GM19025 (cell line): Measurements from ENCODE around the gene ATG7.

Experiments used
- ATAC-seq: cut with Tn5 transposase; IDR thresholded peaks from one replicate; pipeline ENCODE4 v1.9.1; 2021; ENCODE audit warnings: mild to moderate bottlenecking, low read depth, moderate library complexity; ENCODE audit not compliant: unreplicated experiment

Gene ATG7

DNA sequence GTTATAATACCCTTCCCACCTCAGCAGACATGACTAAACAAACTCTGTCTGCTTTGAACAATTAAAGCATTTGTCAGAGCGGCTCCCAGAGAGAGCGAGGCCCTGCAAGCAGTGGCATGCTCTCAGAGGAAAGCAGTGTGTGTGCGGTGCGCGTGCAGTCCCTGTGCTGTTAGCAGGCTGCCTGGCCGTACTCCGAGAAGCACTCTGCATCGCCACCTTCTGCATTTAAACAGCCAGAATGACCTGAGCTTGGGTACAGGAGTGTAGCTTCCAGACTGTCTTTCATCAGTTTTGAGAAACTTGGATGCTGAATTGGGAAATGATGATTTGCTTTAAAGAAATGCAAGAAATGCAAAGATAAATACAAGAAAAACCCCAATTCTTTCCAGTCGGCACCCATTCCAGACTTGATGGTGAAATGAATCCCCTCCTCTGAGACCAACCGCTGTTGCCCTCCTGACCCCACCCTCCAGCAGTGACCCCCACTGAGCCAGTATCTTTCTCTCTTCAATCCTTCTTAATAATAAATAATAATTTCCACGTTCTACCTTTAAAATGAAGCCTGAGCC, 258.0 kb downstream of the ATG7 start:
- ATAC-seq = no peak

DNA sequence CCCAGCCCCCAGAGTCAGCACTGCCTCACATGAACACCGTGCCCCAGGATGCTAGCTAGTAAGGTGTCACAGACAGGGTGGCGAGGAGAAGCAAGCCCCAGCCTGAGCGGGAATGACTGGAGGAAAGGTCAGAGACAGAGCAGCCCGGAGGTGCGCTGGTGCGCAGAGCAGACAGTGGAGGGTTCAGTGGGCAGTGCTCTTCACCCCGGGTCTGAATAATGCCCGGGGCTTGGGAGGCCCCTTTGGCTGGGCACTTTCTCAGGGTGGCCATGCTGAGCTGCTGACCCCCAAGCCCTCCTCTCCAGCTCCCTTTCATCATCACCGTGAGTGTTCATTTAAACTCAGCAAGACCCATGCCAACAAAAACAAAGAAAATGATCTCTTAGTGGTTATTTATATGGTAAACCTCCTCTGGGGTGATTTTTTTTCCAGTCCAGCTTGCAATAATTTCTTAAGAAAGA, 260.8 kb downstream of the ATG7 start:
- no peak for ATAC-seq

DNA sequence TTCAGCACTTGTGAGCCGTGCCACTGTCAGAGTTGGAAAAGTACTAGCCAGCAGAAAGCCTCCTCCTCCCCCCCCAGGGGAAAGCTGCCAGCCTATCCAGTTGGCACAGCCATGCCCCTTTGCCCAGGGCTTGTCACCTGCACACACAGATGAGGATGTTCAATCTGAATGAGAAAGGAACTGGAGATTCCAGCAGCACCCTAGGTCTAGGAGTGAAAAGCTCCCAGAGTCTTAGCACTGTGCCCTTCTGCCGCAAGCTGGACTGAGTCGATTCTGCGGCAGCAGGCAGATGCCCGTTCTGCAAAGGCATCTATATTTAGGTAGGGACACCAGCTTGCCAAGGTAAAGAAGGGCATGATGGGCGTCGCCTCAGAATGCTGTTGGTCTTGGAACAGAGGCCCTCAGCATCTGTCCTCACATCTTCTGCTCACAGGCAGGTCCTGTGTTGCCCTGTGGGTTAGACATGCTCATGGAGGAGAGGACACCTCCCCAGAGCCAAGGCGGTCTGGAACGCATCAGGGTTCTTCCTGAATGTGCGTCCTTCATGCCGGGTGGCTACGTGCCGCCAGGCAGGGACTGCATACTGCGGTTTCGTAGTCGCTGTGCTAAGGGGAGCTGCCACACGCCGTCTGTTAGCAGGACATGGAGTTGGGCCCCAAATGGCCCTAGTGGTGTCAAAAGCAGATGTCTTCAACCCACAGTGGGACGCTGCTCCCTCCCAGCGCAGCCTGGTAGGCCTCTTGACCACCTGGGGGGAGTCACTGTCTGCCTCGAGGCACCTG, 262.0 kb downstream of the ATG7 start:
- no peak for ATAC-seq

DNA sequence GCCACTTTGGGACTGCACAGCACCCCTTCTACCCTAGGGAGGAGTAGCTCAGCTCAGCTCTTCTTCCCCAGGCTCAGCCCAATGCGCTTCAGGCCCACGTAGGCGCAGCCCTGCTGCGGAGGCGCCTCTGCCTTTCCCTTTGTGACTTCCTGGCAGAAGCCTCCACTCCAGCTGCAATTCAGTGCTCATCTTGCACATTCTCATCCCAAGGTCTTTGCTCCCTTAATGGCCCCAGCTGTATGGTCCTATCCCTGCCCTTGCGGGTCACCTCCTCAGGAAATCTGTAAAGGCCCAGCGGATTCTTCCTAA, 262.6 kb downstream of the ATG7 start:
- no peak for ATAC-seq

DNA sequence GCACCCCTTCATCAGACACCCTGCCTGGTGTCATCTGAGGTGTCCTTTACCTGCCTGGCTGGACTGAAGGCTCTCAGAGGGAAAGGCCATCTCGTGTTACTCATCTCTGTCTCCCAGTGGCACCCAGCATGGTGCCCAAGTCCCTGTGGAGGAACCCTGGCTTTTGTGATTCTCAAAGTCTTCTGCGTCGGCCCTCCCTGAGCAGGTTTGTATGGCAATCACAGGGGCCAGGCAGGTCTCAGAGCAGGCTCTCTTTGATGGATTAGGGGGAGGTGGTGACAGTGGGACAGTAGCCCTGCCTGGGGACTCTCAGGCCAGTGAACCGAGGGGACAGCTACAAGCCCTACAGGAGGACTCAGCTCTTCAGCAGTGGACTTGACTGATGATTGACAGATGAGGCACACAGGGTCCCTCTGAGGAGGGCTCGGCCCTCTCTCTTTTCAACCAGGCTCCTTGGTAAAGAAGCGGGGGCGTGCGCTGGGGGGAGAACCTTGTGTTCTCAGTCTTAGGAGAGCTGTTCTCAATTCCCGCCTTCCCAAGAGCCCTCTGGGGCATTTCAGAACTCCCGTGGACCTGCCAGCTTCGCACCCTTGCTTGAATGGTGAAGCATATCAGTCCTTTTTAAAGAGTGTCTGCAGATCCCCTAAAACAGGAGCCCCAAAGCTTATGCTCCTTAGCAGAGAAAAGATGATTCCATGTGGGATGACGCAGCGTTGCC, 263.2 kb downstream of the ATG7 start:
- ATAC-seq = no peak

DNA sequence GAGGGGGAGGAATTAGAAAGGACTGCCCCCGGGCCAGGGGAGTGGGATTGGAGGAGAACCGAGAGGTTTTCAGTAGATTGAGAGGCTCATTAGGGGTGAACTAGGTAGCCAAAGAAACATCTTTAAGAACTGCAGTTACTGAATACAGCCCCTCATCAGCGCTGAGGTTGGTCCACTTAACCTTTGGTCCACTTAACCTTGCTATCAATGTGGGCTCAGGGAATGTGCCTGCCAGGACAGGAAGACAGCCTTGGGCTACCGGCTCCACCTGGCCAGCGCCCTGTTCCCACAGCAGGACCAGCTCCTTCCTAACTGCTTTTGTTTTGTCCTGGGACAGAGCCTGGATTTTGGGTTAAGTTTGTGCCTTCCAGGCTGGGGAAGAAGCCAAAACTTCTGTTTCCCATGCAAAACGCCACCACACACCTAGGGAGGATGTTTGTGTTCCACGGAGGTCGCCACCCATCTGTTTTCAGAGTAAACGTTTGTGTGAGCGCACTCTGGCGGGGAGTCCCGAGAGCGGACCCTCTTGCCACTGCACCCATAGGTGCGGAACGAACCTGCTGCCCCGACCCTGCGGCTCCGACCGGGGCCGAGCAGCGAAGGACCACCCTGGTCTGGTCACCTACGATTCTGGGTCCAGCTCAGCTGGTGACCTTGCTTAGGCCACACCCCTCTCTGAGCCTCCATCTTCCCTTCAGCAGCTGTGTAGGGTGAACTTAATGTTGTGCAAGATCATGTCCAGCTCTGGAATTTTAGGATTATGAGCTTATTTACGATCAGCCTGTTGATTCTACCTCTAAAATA, 264.1 kb downstream of the ATG7 start:
- no peak for ATAC-seq

DNA sequence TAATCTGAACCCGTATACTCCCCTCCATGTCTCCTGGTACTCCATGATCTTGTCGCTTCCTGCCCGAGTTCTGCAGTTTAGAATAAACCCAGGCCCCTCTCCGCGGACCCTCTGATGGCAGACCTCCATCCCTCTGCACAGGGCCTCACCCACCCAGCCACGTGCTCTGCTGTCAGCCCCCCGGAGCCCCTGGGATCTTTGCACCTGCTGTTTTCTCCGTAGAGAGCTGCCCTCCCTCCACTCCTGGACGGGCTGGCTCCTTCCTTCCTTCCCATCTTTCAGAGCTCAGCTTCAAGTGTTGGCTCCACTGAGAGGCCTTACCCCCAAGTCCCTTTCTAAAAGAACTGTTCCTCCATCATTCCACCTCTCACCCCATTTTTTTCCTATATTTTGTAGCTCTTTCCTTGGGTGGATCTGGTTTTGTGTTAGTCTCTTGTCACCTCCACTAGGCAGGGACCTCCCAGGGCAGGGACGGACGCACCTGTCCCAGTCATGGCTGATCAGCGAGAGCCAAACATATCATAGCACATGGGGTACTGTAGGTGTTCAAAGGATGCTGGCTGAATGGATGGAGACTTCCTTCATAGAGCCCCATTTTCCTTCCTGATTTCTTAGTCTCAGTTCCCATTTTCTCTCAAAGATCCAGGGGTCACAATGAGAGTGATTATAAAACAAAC, 264.9 kb downstream of the ATG7 start:
- no peak for ATAC-seq

DNA sequence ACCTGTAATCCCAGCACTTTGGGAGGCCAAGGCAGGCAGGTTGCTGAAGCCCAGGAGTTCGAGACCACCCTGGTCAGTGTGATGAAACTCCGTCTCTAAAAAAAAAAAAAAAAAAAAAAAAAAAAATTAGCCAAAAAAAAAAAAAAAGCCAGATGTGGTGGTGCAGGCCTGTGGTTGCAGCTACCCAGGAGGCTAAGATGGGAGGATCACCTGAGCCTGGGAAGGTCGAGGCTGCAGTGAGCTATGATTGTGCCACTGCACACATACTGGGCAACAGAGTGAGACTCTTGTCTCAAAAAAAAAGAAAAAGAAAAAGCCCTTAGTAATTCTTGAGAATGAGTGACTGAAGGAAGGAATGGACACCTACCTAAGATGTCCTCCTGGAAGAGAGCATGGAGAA, 266.4 kb downstream of the ATG7 start:
- ATAC-seq = no peak

DNA sequence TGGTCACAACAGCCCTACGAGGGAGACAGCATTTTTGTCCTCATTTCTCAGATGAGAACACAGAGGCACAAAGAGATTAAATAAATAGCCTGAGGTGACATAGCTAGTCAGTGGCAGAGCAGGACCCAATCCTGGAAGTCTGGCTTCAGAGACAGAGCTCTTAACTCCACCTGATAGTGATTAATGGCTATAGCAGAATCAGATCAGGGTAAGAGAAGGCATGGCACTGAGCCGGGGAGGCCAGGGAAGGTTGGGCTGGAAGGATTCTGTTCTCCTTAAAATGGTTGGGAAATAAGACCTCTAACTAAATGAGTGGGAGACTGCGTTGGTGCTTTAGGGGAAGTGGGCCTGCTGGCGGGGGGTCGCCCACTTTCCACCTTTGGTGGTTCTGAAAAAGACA, 267.0 kb downstream of the ATG7 start:
- no peak for ATAC-seq

DNA sequence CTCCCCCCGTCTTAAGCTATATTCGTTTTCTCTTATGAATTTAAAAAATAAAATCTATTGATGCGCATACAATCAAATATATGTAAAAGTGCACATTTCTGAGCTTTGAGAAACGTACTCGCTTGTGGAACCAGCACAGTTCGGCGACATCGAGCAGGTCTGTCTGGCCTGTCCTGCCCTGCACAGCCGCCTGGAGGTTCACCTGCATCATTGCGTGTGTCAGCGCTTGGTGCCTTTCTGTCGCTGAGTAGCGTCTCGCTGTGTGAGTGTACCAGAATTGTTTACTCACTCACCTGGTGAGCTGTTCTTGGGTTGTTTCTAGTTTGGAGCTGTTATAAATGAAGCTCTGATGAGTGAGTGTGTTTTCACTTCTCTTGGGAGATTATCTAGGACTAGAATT, 267.5 kb downstream of the ATG7 start:
- ATAC-seq = no peak

DNA sequence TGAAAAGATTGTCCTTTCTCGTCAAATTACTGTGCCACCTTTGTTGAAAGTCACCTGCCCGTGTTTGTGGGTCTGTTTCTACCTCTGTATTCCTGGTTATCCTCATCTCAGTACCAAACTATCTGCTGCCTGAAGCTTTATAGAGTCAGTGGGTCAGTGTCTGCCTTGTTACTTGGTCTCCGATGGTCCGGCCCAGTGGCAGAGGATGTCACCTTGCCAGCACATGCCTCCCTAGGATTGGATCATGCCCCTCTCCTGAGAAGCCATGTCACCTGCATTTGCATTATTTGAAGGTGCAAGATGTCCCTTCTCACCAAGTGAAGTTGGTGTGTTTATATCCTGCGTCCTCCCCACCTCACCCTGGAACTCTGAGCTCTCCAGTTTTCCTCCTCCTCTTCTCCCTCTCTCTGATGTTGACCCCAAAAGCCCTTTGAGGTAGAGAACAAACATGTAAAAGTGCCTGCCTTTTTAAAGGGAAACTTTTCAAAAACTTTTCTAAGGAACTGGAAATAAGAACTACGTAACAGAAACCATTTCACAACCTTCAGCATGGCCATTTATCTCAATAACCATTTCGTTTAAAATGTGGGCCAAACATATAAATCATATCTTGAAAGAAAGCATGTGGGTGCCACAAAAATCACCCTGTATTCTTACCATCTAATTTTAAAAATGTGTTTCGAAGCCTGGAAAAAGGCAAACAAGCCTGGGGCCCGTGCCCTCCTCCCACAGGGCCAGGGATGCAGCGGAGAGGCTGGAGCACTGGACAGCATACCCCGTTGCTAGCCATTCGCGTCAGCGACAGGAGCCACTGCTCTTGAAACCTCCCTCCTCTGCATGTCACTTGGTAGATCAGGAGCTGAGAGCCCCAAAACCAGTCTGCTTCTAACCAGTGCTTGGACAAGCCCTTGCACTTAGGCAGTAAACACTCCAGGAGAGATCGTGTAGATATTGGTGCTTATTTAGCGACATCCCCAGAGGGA, 269.4 kb downstream of the ATG7 start:
- ATAC-seq = no peak

DNA sequence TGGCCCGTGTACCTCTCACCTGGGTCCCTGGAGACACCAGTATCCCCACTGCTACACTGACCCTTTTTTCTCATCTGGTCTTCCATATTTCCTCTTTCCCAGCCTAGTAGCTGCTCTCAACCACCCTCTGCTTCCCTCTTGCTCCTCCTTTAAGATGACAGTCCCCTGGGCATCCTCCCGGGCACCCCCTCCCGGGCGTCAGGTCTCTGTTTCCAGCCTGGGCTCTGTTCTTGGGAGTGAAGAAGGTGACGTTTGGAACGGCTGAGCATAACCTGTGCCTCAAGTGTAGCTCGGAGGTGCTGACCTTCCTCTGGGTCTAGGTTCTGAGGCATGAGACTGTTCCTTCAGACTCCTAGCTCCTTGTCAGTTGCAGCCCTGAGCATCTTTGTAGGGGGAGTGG, 270.4 kb downstream of the ATG7 start:
- ATAC-seq = no peak

DNA sequence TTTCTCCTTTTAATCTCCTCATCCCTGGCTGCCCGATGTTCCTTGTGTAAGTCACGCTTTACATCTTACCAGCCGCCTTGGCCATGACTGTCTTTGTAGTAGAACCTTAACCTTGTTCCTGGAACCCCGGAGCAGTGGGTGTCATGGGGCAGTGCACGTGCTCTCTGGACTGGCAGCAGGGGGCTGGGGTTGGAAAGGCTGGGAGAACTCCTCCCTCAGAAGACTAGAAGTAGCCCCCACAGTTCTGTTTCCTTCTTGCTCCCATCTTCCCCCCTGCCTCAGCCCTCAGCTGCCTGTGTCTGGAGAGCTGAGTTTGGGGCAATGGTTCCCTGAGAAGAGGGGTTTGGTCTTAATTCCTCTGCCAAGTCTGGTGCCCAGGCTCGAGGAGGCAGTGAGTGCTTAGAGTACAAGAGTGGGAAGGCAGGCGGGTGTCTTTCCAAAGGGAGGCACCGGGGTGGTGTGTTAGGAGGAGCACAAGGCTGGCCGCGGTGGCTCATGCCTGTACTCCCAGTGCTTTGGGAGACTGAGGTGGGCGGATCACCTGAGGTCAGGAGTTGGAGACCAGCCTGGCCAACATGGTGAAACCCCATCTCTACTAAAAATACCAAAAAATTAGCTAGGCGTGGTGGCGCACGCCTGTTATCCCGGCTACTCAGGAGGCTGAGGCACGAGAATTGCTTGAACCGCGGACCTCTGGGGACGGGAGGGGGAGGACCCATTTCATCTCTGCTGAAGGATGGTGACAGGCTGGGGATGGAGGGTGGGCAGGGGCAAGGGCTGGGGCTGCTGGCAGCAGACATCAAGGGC, 271.1 kb downstream of the ATG7 start:
- no peak for ATAC-seq

DNA sequence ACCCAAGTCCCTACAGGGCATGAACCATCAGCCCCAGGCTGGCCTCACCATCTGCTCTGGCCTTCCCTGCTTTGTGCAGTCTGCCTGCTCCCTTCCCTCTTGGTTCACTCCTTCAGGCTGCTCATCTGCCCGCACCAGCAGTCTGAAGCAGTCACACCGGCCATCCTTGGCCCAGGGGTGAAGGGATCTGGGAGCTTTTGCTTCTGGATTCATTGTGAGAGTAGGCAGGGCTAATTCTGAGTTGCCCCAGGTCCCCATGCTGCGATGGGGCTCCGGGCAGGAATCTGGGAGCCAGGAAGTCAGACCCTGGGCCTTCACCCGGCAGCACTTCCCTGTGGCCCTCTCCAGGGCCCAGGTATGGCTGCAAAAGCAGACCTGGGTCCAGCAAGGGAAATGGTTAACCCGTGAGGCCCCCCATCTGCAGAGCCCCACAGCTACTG, 271.8 kb downstream of the ATG7 start:
- ATAC-seq = no peak

DNA sequence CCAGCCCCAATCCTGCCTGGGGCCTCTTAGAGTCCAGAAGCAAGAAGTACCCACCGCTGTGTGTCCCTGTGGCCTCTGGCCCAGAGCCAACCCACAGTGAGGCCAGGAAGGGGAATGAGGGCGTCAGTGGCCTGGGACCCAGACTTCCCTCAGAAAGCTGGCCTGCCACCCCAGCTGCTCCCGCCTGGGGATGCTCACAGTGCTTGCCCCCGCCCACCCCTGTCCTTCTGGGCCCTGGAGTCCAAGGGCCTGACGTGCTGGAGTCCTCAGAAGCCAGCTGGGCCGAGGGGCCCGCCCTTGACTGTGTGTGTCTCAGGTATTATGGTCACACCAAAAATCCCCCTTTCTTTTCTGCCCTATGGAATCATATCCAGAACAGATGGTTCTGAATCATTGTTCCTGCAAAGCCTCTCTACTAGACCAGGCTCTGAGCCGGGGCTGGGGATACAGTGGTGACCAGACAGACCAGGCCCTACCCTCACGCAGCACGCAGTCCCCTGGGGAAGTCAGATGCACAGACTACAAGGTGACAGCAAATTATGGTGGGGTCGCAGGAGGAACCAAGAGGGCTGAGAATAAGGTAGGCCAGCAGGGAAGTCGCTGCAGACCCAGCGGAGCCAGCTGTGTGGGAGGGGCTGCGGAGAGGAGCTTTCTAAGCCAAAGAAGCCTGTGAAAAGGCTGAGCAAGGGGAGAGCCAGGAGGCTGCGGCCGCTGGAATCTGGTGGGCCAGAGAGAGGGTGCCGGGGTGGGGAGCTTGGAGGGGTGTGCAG, 272.4 kb downstream of the ATG7 start:
- ATAC-seq = no peak

DNA sequence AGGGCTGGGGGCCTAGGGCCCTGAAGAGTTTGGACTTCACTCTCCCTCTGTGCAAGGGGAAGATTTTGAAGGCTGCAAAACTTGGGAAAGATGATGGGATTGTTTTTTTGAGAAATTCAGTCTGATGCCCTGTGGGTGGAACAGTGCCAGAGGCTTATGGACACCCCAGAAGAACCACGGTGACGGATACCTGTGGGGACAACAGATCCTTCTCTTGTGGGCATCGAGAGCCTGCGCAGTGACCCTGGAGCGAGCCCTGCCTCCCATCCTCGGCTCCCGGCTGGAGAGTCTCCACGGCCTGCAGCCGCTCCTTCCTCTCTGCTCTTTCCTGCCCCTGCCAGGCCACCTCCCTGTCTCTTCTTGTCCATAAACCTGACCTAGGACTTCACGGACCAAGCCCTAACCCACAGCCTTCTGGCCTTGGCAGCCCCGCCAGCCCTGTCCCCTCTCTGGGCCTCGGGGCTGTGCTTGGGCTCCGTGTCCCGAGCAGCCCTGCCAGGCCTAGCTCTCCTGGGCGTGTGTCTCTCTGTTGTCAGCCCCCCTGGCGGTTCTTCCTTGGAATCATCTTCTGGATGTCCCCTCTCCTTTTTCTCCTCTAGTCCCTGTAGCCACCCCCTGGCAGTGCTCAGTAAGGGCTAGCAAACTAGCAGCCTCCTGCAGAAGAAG, 273.1 kb downstream of the ATG7 start:
- no peak for ATAC-seq

DNA sequence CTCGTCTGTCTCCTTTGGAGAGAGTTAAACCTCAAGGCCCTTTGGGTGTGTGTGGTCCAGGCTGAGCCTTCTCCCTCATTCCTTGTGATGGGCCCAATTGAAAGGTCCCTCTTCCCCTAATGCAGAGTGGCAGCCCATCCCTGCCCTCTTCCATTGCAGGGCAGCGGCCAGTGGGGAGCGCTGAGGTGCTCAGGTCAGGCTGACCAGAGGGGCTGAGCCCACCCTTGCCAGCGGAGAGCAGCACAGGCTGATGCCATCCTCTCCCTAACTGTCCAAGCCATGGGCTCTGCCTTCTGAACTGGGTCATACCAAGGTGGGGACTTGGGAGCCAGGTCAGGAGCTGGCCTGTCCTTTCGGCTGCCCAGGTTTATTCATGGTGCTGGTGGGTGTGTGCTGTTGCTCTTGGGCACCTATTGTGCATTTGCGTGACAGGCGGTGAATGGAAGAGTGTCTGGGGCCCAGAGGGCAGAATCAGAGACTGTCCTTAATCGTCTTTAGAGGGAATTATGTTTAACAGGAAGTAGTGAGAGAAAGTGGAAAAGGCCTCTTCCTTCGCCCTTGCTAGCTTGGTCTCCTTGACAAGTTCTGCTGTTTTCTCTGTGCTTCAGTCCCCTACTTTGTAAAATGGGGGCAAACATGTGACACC, 274.6 kb downstream of the ATG7 start:
- no peak for ATAC-seq
